Epithelial cell of prostate (primary cell): ENCODE data around the gene HYKK.
"Not testable (repeated sequence)": the region's sequence is repeated elsewhere in the genome, so short reads cannot be mapped to it uniquely, and the experiment has no call there.

Source experiments
- DNase-seq: peaks from one replicate; pipeline ENCODE4 v3.0.0-alpha.2; 2011; ENCODE audit warnings: low read depth, low spot score
- H3K27ac ChIP-seq: fragments of 450-650 bp; 2 replicates; pipeline ENCODE4 v1.5.1; 2017; ENCODE audit warnings: mild to moderate bottlenecking

The HYKK gene

GRCh38 chr15:78506971-78507830 lies at the start of gene HYKK:
HYKK (plus strand) TSS chr15:78507577; CDS start chr15:78513089, 5,512 bp downstream.
- H3K27ac ChIP-seq: peak within 1 kb of the TSS; percentile 16
- peak; percentile 88 for DNase-seq

GRCh38 chr15:78460737-78461136 lies 46.6 kb upstream of the HYKK start:
- no peak for DNase-seq
- H3K27ac ChIP-seq: no peak overlapping the region

GRCh38 chr15:78461171-78461888 lies 46.0 kb upstream of the HYKK start:
- DNase-seq: no peak
- H3K27ac ChIP-seq: no peak overlapping the region

- no peak for DNase-seq
- no peak overlapping the region for H3K27ac ChIP-seq
Measured at GRCh38 chr15:78469031-78469430, 38.3 kb upstream of the HYKK start.

GRCh38 chr15:78477295-78477694 lies 30.1 kb upstream of the HYKK start:
- no peak overlapping the region for H3K27ac ChIP-seq
- no peak for DNase-seq

GRCh38 chr15:78479650-78480049 lies 27.7 kb upstream of the HYKK start:
- DNase-seq: no peak

GRCh38 chr15:78481917-78482316 lies 25.5 kb upstream of the HYKK start:
- no peak for DNase-seq
- H3K27ac ChIP-seq: no peak overlapping the region

More at GRCh38 chr15:78479650-78480049, 27.7 kb upstream of the HYKK start:
- no peak overlapping the region for H3K27ac ChIP-seq

GRCh38 chr15:78492872-78493271 lies 14.5 kb upstream of the HYKK start:
- DNase-seq: peak; percentile 14
- no peak overlapping the region for H3K27ac ChIP-seq

GRCh38 chr15:78501857-78502256 lies 5.5 kb upstream of the HYKK start:
- DNase-seq: no peak
- H3K27ac ChIP-seq: no peak overlapping the region

- no peak for DNase-seq
- no peak overlapping the region for H3K27ac ChIP-seq
Measured at GRCh38 chr15:78502641-78503040, 4.7 kb upstream of the HYKK start.

GRCh38 chr15:78507831-78508160 lies 419 bp downstream of the HYKK start:
- H3K27ac ChIP-seq: no peak overlapping the region
- DNase-seq: no peak

- DNase-seq: no peak
Measured at GRCh38 chr15:78508272-78508671, 895 bp downstream of the HYKK start.

GRCh38 chr15:78509726-78510312 lies 2.4 kb downstream of the HYKK start:
- no peak overlapping the region for H3K27ac ChIP-seq
- DNase-seq: no peak

More at GRCh38 chr15:78508272-78508671, 895 bp downstream of the HYKK start:
- H3K27ac ChIP-seq: no peak overlapping the region

- DNase-seq, H3K27ac ChIP-seq: not testable (repeated sequence)
Measured at GRCh38 chr15:78520035-78520434, 12.7 kb downstream of the HYKK start.

- no peak for DNase-seq
- H3K27ac ChIP-seq: no peak overlapping the region
Measured at GRCh38 chr15:78524230-78524629, 16.9 kb downstream of the HYKK start.

- H3K27ac ChIP-seq: no peak overlapping the region
- DNase-seq: no peak
Measured at GRCh38 chr15:78527325-78527724, 19.9 kb downstream of the HYKK start.

- no peak overlapping the region for H3K27ac ChIP-seq
- DNase-seq: no peak
Measured at GRCh38 chr15:78533331-78533730, 26.0 kb downstream of the HYKK start.

GRCh38 chr15:78536134-78536533 lies 28.8 kb downstream of the HYKK start:
- H3K27ac ChIP-seq: no peak overlapping the region
- DNase-seq: no peak

- no peak overlapping the region for H3K27ac ChIP-seq
- DNase-seq: no peak
Measured at GRCh38 chr15:78537266-78537905, 30.0 kb downstream of the HYKK start.

- no peak for DNase-seq
Measured at GRCh38 chr15:78538358-78538757, 31.0 kb downstream of the HYKK start.

More at GRCh38 chr15:78538358-78538757, 31.0 kb downstream of the HYKK start:
- no peak overlapping the region for H3K27ac ChIP-seq
